A549 (cell line): ENCODE results near the gene DTNB.

Experiments used
- CTCF ChIP-seq: fragments of >200 bp; sonication (Bioruptor Twin); formaldehyde crosslinking; IDR thresholded peaks from 3 replicates; pipeline ENCODE4 v1.5.1; 2016
- ELK1 ChIP-seq: fragments of 150-350 bp; IDR thresholded peaks from 2 replicates; pipeline ENCODE4 v1.6.1; 2014; ENCODE audit warnings: low read depth, mild to moderate bottlenecking, low read length
- EP300 ChIP-seq, 2 experiments: fragments of >200 bp; sonication (Bioruptor Twin); formaldehyde crosslinking; IDR thresholded peaks; 2 replicates in 1 of 2; 3 replicates in 1 of 2; pipeline ENCODE4 v1.6.1; 2016 to 2017
- ESRRA ChIP-seq: fragments of 150-350 bp; IDR thresholded peaks from 2 replicates; pipeline ENCODE4 v1.6.1; 2014; ENCODE audit warnings: mild to moderate bottlenecking, low read length, borderline replicate concordance
- HDAC2 ChIP-seq: fragments of 200-600 bp; sonication (generic); IDR thresholded peaks from 2 replicates; pipeline ENCODE4 v1.6.1; 2016
- HMGXB4 ChIP-seq: fragments of 250-450 bp; sonication (Bioruptor Pico); IDR thresholded peaks from 2 replicates; pipeline ENCODE4 v1.5.0; 2021; ENCODE audit warnings: mild to moderate bottlenecking, moderate library complexity, borderline replicate concordance
- MAX ChIP-seq: IDR thresholded peaks from 2 replicates; pipeline ENCODE4 v1.6.1; 2012
- MYC ChIP-seq: IDR thresholded peaks from 2 replicates; pipeline ENCODE4 v1.6.1; 2012; ENCODE audit warnings: mild to moderate bottlenecking, inconsistent platforms, low read length, improper control_type of control experiment, borderline replicate concordance
- NR3C1 ChIP-seq: fragments of >200 bp; sonication (Bioruptor Twin); formaldehyde crosslinking; IDR thresholded peaks from 3 replicates; pipeline ENCODE4 v1.6.1; 2017
- PHF8 ChIP-seq: fragments of 200-600 bp; sonication (generic); IDR thresholded peaks from 2 replicates; pipeline ENCODE4 v1.6.1; 2016; ENCODE audit warnings: low read depth, mild to moderate bottlenecking, antibody characterized with exemption, moderate library complexity, borderline replicate concordance
- POLR2A ChIP-seq: IDR thresholded peaks from 2 replicates; pipeline ENCODE4 v1.6.1; 2012; ENCODE audit warnings: mild to moderate bottlenecking, low read length
- RAD21 ChIP-seq, 2 experiments: fragments of >200 bp in 1 of 2; sonication (Bioruptor Twin) in 1 of 2; formaldehyde crosslinking in 1 of 2; IDR thresholded peaks in 1 of 2; conservative IDR thresholded peaks in 1 of 2; 2 replicates in 1 of 2; 3 replicates in 1 of 2; pipeline ENCODE4 v1.6.1; 2012 to 2018; ENCODE audit warnings: inconsistent platforms in 1 of 2
- REST ChIP-seq: fragments of 200-600 bp; sonication (generic); IDR thresholded peaks from 2 replicates; pipeline ENCODE4 v1.6.1; 2016; ENCODE audit warnings: antibody characterized with exemption, mild to moderate bottlenecking, moderate library complexity
- SMC3 ChIP-seq: fragments of >200 bp; sonication (Bioruptor Twin); formaldehyde crosslinking; IDR thresholded peaks from 3 replicates; pipeline ENCODE4 v1.6.1; 2018; ENCODE audit warnings: inconsistent platforms

GRCh38 chr2:25375371-25375988, 297.9 kb downstream of the DTNB start:
- TF ChIP-seq CTCF (no peak), ELK1 (no peak), HMGXB4 (CRISPR knock-in tag) (no peak), MYC (no peak), MAX (no peak), HDAC2 (no peak), POLR2A (no peak), RAD21 (conservative IDR thresholded peaks at IDR 0.05 in 1 of 2, IDR thresholded peaks at IDR 0.05 in 1 of 2) (no peak), ESRRA (no peak), EP300 (IDR thresholded peaks at IDR 0.05) (no peak), REST (no peak), SMC3 (no peak), NR3C1 (no peak), PHF8 (no peak)
